Measurements from ENCODE around the gene ADAMTS4. TPM values are rescaled to one million over a fixed set of nuclear protein-coding genes. Genes with fewer than 3 reads are reported as not detected.

Gene ADAMTS4
- total and polyA plus RNA-seq, 9 of the 15 experiments (the other 6 are each of a cell fraction or from before 2014, with no cell fraction given): 0.07 to 3.7 (median 0.41) TPM

GRCh38 chr1:161177112-161177935, 21.5 kb downstream of the ADAMTS4 start, which contains the start of gene B4GALT3 (continued):
- TF ChIP-seq, protein P1, sequence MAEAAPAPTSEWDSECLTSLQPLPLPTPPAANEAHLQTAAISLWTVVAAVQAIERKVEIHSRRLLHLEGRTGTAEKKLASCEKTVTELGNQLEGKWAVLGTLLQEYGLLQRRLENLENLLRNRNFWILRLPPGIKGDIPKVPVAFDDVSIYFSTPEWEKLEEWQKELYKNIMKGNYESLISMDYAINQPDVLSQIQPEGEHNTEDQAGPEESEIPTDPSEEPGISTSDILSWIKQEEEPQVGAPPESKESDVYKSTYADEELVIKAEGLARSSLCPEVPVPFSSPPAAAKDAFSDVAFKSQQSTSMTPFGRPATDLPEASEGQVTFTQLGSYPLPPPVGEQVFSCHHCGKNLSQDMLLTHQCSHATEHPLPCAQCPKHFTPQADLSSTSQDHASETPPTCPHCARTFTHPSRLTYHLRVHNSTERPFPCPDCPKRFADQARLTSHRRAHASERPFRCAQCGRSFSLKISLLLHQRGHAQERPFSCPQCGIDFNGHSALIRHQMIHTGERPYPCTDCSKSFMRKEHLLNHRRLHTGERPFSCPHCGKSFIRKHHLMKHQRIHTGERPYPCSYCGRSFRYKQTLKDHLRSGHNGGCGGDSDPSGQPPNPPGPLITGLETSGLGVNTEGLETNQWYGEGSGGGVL (CRISPR knock-in tag; IDR thresholded peaks at IDR 0.05): no peak
- TF ChIP-seq ZNF778 (CRISPR knock-in tag; IDR thresholded peaks at IDR 0.05) (no peak), ZNF76 (CRISPR knock-in tag; IDR thresholded peaks at IDR 0.05; ENCODE audit: borderline replicate concordance) (0 out of 2 replicates have a peak, but pooled peaks have one; percentile 52), COPS2 (conservative IDR thresholded peaks at IDR 0.05) (no peak), SP2 (IDR thresholded peaks at IDR 0.05; ENCODE audit: extremely low read depth, low read depth, low read length, poor library complexity, severe bottlenecking) (no peak), ZSCAN29 (IDR thresholded peaks at IDR 0.05) (0 out of 2 replicates have a peak, but pooled peaks have one; percentile 57), ZSCAN32 (CRISPR knock-in tag; IDR thresholded peaks at IDR 0.05) (no peak), CREB1 (IDR thresholded peaks at IDR 0.05) (peak; percentile 76), CREB1 (CRISPR knock-in tag; IDR thresholded peaks at IDR 0.05) (peak; percentile 90), MYNN (IDR thresholded peaks at IDR 0.05) (no peak), MYNN (CRISPR knock-in tag; IDR thresholded peaks at IDR 0.05) (no peak), RAD51 (IDR thresholded peaks at IDR 0.05; ENCODE audit: borderline replicate concordance, low read depth) (0 out of 2 replicates have a peak, but pooled peaks have one; percentile 20), TAL1 (IDR thresholded peaks at IDR 0.05) (0 out of 2 replicates have a peak, but pooled peaks have one; percentile 3), ASH1L (IDR thresholded peaks at IDR 0.05; ENCODE audit: borderline replicate concordance, low read depth, partially characterized antibody) (no peak), U2AF1 (optimal IDR thresholded peaks at IDR 0.05; ENCODE audit: low read depth, low read length) (no peak), KLF16 (IDR thresholded peaks at IDR 0.05) (no peak), SRSF3 (IDR thresholded peaks at IDR 0.05; ENCODE audit: insufficient read depth, low read length) (no peak), NR2C1 (IDR thresholded peaks at IDR 0.05) (peak; percentile 64; the same call in 1 of the 2 replicates), NR2C1 (tag; IDR thresholded peaks at IDR 0.05) (no peak; the same call in 1 of the 2 replicates), SAP30 (IDR thresholded peaks at IDR 0.05; ENCODE audit: borderline replicate concordance, insufficient read depth, low read depth, low read length, poor library complexity, severe bottlenecking) (peak; percentile 62), CBX2 (IDR thresholded peaks at IDR 0.05; ENCODE audit: insufficient read depth, low read length, poor library complexity, severe bottlenecking) (no peak), NFRKB (IDR thresholded peaks at IDR 0.05; ENCODE audit: low read depth) (peak; percentile 61), PPARD (CRISPR knock-in tag; IDR thresholded peaks at IDR 0.05) (no peak), CHD4 (IDR thresholded peaks at IDR 0.05; ENCODE audit: insufficient read depth, insufficient replicate concordance, low read depth, low read length, poor library complexity, severe bottlenecking) (no peak), ZNF830 (CRISPR knock-in tag; IDR thresholded peaks at IDR 0.05) (no peak)
- TF ChIP-seq, protein P2, sequence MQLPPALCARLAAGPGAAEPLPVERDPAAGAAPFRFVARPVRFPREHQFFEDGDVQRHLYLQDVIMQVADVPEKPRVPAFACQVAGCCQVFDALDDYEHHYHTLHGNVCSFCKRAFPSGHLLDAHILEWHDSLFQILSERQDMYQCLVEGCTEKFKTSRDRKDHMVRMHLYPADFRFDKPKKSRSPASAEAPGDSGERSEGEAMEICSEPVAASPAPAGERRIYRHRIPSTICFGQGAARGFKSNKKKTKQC (CRISPR knock-in tag; IDR thresholded peaks at IDR 0.05): peak; percentile 79
